Transverse colon (tissue), 4 donors: Measurements from ENCODE around the gene DOCK1.

Source experiments
- CTCF ChIP-seq, 5 experiments: fragments of 200-600 bp in 3 of 5; fragments of 450-650 bp in 2 of 5; sonication (generic) in 3 of 5; IDR thresholded peaks; 1 replicate in 2 of 5; 2 replicates in 3 of 5; pipeline ENCODE4 v1.5.1; 2016 to 2017; ENCODE audit warnings: antibody characterized with exemption in 5 of 5, inconsistent platforms in 3 of 5, mild to moderate bottlenecking in 2 of 5, moderate library complexity in 1 of 5
- EP300 ChIP-seq: sonication (generic); formaldehyde crosslinking; IDR thresholded peaks from one replicate; pipeline ENCODE4 v1.6.1; 2017; ENCODE audit warnings: antibody characterized with exemption, low read depth
- POLR2A ChIP-seq: fragments of 450-650 bp; IDR thresholded peaks from one replicate; pipeline ENCODE4 v1.6.1; 2016; ENCODE audit warnings: antibody characterized with exemption, mild to moderate bottlenecking, moderate library complexity
- POLR2AphosphoS5 ChIP-seq, 3 donors: sonication (generic); formaldehyde crosslinking; IDR thresholded peaks; one replicate each; pipeline ENCODE4 v1.6.1; 2016; ENCODE audit warnings: antibody characterized with exemption in 3 of 3

- TF ChIP-seq CTCF (IDR thresholded peaks at IDR 0.05) (no peak), POLR2AphosphoS5 (IDR thresholded peaks at IDR 0.05) (no peak), POLR2A (no peak), EP300 (no peak)
Observed at GRCh38 chr10:127190427-127190826, 285.2 kb downstream of the DOCK1 start.
